A172 (cell line): ENCODE data around the gene CDC42BPA. TPM values are rescaled to one million over a fixed set of nuclear protein-coding genes. Genes with fewer than 3 reads are reported as not detected.
A peak's percentile ranks its signal among the peaks of the same experiment; 100 is the strongest.

ENCODE experiments used
- DNase-seq: peaks from one replicate; pipeline ENCODE4 v3.0.0-alpha.2; 2015; ENCODE audit warnings: low spot score
- total RNA-seq: library from RNA; depleted of rRNA; stranded (reverse); fragments of >200 nt; shearing (Covaris generic); gene quantifications from 2 replicates; pipeline ENCODE4 v1.2.3, GENCODE V29; 2014

CDC42BPA gene
- total RNA-seq, 1 experiment from 2014 or later: 36.9 TPM

DNA sequence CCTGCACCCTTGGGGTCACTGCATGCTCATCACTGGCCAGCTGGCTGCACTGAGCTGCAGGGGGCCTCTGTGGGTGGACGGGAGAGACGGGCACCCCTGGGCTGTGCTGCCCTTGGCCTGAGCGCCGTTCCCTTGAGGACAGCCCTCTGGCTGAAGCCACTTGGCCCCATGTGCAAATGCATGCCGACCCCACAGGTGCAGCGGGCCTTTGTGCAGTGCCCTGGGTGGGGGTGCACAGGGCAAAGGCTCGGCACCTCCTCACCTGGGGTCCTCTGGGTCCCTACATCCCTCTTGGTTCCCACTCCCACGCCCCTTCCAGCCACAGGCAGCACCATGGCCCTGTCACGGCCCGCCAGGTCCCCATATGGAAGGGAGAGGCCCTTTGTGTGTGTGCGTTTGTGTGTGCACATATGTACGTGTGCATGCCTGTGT lies 336.9 kb downstream of the CDC42BPA start:
- no peak for DNase-seq

DNA sequence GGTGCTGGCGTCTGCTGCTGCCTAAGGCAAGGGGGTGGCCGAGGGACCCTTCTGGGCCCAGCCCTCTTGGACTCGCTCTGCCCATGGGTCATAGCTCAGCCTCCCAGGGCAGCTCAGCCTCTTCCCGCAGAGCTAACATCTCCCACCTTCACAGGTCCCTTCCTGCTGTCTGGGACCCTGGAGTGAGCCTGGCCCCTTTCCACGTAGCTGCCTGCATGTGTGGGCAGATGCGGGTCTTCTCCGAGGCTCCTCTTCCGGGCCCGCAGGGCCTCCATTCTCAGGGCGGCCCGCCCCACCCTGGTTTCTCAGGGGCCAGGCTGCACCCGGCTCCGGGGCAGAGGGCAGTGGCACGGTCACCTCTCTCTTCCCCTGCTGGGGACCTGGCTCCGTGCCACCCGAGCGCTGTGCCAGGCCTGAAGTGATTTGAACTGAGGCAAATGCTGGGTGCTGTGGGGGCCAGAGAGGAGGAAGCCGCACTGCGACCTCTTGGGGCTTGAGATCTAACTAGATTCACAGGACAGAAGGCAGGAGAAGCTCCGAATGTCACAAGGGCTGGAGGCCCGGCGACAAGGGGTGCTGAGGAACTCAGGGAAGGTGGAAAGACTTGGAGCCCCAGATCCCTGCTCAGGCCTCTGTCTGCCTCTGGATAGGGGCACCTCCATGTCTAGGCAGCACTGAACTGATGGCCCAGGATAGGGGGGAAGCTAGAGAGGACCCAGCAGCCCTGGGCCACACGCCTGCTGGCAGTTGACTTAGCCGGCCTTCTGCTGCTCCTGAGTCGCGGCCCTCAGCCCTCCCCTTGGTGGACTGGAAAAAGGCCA lies 337.5 kb downstream of the CDC42BPA start:
- no peak for DNase-seq

DNA sequence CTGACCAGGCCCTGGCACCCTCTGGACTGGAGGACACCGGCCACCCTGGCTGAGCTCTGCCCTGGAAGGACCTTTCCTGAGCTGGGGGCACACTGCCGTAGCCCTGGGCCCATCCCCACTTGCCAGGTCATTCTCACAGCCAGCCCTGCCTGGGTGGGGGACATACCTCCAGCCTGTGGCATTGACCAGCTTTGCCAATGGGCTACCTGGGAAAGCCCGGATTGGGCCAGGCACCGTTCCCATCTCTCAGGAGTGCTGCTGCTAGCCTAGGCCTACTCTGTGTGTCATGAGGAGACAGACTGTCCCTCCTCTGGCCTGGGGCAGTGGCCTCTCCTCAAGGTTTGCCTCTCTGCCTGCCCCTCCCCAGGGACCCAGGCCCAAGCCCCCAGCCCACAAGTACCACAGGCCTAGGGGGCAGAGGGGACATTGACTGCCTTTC lies 338.2 kb downstream of the CDC42BPA start:
- no peak for DNase-seq

DNA sequence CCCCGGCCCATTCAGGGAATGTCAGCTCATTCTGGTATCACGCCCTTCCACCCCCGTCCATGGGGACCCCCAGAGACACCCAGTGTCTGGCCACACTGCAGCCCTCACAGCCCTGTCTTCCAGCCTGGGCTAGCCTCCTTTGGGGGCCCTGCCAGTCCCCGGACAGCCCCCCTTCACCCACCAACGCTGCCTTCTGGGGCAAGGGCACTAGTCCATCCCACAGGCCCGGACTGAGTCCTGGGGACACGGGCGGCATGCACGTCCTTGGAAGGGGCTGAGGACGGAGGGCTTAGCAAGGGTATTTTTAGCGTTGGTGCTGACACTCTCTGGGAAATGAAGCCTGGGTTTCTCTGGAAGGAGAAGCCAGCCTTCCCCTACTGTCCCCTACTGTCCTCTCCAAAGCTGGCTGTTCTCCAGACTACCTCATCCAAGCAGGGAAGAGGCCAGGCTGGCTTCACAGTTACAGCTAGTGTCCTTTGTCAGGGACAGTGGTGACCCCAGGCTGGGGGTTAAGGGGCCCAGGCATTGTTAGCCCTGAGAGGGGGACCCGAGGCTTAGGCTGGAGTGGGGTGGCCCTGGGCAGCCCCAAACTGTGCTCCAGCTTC lies 338.7 kb downstream of the CDC42BPA start:
- DNase-seq: no peak

DNA sequence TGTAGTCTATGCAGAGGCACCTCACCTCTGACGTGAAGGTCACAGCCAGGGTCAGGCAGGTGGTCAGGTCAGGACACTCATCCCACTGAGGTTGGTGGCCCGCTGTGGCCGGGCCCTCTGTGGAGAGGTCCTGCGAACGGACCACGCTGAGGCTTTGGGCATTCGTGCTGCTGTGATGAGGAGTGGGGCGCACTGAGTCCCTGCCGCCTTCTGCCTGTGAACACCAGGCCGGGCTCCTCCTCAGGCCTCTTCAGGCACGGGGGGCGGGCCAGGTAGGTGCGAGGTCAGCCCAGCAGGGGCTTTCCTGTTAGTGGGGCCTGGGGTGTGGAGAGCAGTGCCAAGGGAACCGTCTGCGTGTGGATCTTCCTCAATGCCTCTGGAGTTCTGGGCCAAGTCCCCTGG lies 339.2 kb downstream of the CDC42BPA start:
- no peak for DNase-seq

DNA sequence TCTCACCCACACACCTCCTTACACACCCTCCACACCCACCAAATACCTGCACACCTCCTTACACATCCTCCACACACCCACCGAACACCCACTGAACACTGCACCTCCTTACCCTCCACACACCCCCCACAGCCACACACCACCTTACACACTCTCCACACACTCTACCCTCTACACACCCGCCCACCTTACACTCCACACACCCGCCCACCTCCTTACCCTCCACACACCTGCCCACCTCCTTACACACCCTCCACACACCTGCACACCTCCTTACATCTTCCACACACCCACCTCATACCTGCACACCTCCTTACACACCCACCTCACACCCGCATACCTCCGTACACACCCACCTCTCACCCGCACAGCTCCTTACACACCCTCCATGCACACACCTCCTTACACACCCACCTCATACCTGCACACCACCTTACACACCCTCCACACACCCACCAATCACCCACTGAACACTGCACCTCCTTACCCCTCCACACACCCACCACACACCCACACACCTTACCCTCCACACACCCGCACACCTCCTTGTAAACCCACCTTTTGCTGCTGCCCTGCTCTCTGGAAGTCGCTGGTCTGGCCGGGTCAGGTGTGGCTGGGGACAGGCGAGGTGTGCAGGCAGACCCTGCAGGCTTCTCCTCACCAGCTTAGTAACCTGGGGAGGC lies 339.7 kb downstream of the CDC42BPA start:
- DNase-seq: no peak

DNA sequence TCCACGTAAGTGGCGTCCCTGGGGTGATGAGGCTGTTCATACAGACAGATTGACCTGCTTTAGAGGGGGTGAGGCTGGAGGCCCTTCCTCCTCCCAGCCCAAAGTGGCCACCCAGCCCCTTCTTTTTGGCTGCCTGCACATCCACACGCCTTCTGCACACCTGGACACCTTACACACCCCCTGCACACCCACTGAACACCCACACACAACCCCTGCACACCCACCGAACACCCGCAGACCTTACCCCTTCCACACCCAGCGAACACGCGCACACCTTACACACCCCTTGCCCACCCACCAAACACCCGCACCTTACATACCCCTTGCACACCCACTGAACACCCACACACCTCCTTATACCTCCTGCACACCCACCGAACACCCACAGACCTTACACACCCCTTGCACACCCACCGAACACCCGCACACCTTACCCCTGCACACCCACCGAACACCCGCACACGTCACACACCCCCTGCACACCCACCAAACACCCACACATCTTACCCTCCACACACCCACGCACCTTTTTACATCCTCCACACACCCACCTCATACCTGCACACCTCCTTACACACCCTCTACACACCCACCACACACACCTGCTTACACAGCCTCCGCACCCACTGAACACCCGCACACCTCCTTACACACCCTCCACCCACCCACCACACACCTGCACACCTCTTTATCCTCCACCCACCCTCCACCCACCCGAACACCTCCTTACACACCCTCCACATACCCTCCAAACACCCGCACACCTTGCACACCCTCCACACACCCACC lies 340.5 kb downstream of the CDC42BPA start:
- no peak for DNase-seq

DNA sequence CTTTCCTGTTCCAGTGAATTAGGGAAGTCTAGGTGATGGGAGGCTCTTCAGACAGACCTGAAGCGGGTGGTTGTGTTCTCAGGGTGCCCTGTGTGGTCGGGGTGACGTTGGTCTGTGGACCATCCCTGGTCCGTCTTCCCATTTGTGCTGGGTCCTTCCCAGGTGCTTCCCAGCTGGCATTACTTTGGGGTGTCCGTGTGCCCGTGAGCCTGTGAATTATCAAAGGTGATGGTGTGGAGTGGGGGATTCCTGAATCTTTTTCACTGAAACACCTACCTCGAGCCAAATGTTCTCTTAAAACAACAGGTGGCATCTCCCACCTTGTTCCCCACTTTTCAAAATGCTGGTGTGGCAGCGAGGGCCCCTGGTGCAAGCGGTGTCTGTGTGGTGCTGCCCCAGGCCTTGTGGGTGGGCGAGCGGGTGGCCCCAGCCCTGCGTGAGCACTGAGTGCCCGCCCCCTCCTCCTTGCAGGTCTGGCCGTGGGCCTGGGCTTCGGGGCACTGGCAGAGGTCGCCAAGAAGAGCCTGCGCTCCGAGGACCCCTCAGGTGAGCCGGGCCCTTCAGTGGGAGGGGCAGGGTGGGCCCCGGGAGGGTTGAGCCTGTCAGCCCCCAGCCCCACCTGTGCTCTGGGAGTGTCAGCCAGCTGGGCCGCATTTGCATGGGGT lies 341.2 kb downstream of the CDC42BPA start:
- no peak for DNase-seq

DNA sequence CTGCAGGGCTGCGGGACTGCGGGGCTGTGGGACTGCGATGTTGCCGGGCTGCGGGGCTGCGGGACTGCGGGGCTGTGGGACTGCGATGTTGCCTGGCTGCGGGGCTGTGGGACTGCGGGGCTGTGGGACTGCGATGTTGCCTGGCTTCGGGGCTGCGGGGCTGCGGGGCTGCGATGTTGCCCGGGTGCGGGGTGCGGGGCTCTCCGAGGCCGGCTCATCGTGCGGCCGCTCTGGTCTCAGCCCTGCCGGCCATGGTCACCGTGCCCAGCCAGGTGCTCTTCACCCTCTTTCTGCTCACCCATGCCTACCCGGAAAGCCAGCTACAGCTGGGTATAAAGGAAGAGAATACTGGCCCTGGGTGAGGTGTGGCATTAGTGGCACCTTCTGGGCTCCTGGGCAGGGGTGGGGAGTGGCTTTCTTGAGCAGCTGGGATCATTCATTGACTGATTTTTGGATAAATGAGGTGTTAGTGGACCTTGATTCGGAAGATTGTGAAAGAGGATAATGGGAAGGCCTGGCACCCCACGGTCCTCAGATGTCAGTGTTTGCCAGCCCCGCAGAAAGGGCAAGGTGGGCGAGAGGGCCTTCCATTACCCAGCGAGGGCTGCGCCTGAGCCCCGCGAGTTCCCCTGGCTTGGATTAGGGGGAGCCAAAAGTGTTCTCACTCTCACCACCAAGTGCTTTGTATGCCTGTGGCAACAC lies 341.9 kb downstream of the CDC42BPA start:
- no peak for DNase-seq

DNA sequence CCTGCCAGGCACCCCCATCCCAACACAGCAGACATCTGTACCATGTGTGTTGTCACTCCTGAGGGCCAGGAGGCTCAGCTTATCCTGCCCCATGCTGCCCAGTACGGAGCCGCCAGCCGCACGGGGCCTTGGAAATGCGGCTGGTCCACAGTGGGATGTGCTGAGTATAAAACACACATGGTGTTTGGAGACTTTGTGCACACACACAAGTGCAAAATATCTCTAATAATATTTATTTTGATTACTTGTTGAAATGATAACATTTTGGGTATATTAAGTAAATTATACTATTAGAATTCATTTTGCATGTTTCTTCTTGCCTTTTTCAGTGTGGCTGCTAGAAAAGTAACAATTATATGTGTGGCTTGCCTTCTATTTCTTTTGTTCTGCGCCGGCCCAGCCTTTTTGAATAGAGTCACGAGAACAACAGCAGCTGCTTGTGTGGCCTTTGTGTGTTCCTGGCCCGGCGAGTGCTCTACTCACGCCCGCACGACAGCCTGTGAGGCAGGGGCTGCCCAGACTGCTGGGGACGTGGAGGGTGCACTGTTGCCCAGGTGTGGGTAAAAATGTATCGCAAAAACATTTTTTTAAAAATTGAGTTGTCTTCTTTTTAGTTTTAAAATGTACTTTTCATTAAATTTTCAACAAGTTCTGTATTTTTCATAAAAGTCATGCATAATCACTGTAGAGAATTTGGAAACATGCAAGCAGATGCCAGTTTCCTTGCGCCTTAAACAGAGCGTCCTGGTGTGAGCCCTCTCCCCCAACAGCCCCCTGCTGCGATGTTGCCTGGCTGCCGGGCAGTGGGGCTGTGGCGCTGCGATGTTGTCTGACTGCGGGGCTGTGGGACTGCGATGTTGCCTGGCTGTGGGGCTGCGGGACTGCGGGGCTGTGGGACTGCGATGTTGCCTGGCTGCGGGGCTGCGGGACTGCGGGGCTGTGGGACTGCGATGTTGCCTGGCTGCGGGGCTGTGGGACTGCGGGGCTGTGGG lies 342.7 kb downstream of the CDC42BPA start:
- DNase-seq: no peak

DNA sequence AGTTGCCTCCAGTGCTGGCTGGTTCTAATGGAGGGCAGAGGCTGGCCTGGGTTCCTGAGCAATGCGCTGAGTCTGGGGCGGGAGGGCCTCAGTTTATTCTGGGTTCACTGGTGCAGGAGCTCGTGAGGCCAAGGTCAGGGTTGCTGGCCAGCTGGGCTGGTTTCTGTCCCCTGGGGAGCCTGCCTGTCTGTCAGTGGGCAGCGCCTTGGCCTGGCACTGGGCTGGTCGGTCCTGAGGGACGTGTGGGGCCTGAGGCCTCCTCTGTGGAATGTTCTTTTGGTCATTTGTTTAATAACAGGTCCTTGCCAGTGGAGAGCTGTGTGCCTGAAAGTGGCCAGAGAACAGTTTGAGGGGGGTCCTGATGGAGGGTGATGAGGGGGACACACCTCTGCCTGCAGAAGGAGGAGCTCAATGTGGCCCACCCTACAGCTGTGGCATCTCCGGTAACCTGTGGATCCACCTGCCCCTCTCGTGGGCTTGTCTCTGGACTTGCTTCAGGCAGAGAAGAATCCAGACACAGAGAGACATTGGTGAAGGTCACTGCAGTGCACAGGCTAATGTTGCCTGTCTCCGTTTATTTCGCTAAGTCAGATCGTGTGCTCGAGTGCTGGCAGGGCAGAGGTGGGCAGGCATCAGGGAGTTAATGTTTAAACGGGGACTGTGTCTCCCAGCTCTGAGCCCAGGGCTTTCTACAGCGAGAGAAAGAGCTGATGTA lies 343.6 kb downstream of the CDC42BPA start:
- no peak for DNase-seq

DNA sequence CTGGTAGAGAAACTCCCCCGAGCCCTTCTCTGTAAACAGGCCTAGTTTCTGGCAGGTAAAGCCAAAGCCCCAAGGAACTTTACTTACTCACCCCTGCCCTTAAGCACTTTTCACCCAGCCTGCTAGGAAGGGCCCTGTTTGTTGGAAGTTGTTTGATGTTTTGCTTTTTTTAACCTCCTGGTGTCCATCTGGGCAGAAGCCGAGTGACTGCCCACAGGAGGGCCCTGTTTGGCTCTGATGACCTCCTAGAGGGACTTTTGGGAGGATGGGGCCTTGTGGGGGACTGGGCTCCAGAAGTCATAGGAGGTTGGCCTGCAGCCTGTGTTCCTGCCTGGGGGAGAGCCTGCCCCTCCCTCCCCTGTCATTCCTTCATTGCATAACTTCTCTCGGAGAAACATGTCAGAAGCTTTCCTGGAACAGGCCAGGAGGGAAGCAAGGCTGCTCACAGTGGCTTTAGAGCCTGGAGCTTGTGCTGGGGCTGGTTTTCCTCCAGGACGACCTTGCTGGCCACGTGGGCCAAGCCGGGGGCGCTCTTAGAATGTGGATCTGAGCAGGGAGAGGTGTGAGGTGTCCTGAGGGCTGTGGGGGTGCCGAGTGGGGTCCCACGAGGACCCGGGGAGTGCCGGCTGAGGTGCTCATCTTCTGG lies 344.3 kb downstream of the CDC42BPA start:
- DNase-seq: no peak

DNA sequence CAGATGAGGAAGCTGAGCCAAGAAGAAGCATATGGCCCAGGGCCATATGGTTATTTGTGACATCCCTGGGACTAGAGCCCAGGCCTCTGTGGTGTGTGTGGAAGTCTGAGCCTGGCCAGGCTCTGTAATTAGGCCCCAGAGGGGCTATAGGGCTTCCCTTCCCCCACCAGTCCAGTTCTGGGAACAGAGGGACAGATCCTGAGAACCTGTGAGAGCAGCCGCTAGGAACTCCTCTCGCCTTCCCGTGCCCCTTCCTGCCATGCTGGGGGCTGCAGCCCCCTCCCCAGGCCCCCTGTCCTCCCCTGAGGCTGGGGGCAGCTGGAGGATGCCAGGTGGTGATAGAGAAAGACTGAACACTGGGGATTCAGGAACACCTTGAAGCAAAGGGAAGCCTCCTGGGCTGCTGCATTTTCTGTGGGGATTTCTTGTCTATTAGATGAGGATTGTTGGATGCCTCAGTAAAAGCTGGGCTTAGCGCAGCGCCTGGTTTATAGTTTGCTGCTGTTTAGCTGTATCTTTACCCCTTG lies 344.9 kb downstream of the CDC42BPA start:
- DNase-seq: no peak

DNA sequence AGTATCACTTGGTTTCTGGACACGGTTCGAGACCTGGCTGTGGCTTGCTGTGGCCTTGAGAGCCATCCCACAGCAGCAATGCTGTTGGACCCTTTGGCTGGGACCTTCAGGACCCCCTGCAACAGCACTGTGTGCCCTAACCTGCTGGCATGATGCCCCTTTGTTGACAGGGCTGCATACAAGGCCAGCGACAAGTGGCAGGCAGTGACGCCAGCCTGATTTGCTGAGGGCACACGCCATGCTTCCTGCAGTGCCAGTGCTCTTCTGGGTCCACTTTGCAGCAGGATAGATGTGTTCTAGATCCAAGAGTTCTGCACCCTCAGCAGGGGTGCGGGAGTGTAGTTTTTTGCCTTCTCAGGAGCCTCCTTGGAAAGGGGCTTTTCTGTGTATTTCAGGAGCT lies 345.4 kb downstream of the CDC42BPA start:
- DNase-seq: no peak

DNA sequence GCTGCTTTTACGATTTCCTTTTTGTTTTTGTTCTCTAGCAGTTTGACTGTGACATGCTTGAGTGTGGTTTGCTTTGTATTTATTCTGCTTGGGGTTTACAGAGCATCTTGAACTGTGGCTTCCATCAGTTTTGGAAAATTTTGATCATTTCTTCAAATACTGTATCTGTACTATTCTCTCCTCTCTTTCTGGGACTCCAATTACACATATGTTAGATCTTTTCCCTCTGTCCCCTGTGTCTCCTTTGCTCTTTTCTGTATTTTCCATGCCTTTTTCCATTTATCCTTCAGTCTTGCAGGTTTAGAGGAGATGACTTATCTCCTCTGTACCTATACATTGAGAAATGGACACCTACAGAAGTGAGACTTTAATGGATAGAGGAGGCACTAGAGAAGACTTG lies 346.5 kb downstream of the CDC42BPA start:
- DNase-seq: no peak

DNA sequence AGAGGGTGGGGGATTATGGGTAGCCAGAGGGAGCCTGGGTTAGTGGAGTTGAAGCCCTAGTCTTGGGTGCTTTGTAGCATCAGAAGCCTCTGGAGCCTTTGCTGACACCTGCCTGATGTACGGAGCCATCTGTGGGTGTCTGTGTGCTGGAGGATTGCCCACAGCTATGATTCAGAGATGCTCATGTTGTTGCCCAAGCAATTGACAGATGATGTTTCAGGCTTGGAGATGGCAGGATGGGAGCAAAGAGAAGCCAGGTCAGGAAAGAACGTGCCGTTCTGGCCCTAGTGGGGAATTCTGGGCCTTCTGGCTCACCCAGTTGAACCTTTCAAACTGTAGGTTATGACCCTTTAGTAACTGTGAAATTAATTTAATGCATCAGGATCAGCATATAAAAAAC lies 350.6 kb downstream of the CDC42BPA start:
- DNase-seq: peak; percentile 29

DNA sequence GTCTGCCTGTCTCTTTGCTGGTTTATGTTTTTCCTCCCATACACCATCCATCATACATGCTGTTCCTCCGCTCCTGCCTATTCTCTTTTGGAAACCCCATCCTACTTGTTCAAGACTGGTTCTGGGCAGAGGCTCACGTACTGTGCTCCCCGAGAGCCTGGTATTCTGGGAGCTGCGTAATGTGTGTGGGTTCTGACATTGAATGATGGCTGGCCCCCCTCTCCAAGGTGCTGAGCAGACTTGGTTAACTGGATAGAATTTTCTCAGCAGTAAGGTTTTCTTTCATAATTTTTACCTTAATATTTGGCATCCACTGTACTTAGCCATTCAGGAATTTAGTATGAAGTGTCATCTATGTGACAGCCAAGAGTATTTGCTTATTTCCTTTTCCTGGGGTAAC lies 351.6 kb downstream of the CDC42BPA start:
- no peak for DNase-seq
